SJSA1 (cell line): ENCODE results near the gene DDX31. TPM values are rescaled to one million over a fixed set of nuclear protein-coding genes. Genes with fewer than 3 reads are reported as not detected.

Source experiments
- DNase-seq, 2 experiments: peaks; one replicate each; pipeline ENCODE4 v3.0.0-alpha.2; 2015 to 2020; ENCODE audit warnings: low spot score in 2 of 2, low read depth in 1 of 2
- H3K27ac ChIP-seq: fragments of 250-450 bp; sonication (Bioruptor Pico); 2 replicates; pipeline ENCODE4 v1.5.1; 2020; ENCODE audit warnings: mild to moderate bottlenecking, moderate library complexity
- H3K27me3 ChIP-seq: fragments of 250-450 bp; sonication (Bioruptor Pico); replicated peaks from 2 replicates; pipeline ENCODE4 v1.5.1; 2020; ENCODE audit warnings: mild to moderate bottlenecking, moderate library complexity
- H3K36me3 ChIP-seq: fragments of 250-450 bp; sonication (Bioruptor Pico); 2 replicates; pipeline ENCODE4 v1.5.1; 2020; ENCODE audit warnings: mild to moderate bottlenecking
- H3K4me1 ChIP-seq: fragments of 250-450 bp; sonication (Bioruptor Pico); replicated peaks from 2 replicates; pipeline ENCODE4 v1.6.1; 2021; ENCODE audit warnings: mild to moderate bottlenecking
- H3K4me3 ChIP-seq: fragments of 250-450 bp; sonication (Bioruptor Pico); 2 replicates; pipeline ENCODE4 v1.5.1; 2020; ENCODE audit warnings: mild to moderate bottlenecking
- H3K9me3 ChIP-seq: fragments of 250-450 bp; sonication (Bioruptor Pico); replicated peaks from 2 replicates; pipeline ENCODE4 v1.5.1; 2020; ENCODE audit warnings: mild to moderate bottlenecking
- total RNA-seq: library from RNA; depleted of rRNA; stranded (reverse); fragments of >200 nt; shearing (Covaris generic); gene quantifications from 2 replicates; pipeline ENCODE4 v1.2.3, GENCODE V29; 2014

Gene DDX31
- total RNA-seq, 1 experiment from 2014 or later, result 12.1 TPM

DNA sequence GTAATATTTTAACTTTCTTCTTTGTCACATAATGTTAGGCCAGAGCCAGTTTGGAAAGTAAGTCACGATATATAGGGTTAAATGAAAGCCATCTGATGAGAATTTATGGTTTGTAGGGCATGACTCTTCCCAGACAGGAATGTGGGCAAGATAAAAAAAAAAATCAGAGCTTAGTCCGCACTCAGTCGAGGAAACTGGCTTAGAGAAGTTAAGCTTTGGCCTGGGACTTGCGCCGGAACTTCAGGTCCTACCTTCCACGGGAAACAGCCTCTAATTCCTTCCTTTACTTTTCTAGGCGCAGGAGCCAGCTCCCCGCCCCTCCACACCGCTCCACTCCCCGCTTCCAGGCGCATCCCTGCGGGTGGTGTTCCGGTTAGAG is 475 bp downstream of the DDX31 start:
- peak overlapping the region; percentile 85; the same call in 1 of the 2 replicates for H3K27ac ChIP-seq
- no peaks in the 10 kb centered on the region for H3K9me3 ChIP-seq
- no peak for DNase-seq
- H3K27me3 ChIP-seq, result no peaks in the 10 kb centered on the region
- H3K36me3 ChIP-seq, result peaks cover 6% of the 10 kb centered on the region; the same call in 1 of the 2 replicates
- peaks cover 18% of the 10 kb centered on the region for H3K4me1 ChIP-seq
- peak overlapping the region; percentile 65 for H3K4me3 ChIP-seq

DNA sequence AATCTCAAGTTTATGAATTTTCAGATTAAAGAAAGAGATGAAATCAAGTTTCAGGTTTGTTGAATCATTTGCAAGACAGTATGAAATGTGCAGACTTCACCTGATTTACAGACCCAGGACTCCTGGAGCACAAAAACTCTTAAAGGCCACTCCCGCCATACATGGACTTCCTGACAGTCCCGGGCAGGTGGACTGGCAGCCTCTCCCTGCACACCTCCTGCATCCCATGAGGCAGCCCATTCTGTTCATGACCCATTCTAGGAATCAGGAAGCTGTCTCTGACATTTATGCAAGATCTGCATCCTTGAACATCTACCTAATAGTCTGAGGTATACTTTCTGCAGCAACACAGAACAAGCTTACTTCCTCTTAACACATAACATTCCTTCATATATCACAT is 5.9 kb downstream of the DDX31 start:
- H3K36me3 ChIP-seq, result peaks cover 26% of the 10 kb centered on the region
- H3K9me3 ChIP-seq, result no peaks in the 10 kb centered on the region
- DNase-seq, result no peak
- no peak overlapping the region for H3K27ac ChIP-seq
- H3K4me3 ChIP-seq, result no peak overlapping the region
- no peaks in the 10 kb centered on the region for H3K27me3 ChIP-seq
- no peaks in the 10 kb centered on the region; the same call in 1 of the 2 replicates for H3K4me1 ChIP-seq

DNA sequence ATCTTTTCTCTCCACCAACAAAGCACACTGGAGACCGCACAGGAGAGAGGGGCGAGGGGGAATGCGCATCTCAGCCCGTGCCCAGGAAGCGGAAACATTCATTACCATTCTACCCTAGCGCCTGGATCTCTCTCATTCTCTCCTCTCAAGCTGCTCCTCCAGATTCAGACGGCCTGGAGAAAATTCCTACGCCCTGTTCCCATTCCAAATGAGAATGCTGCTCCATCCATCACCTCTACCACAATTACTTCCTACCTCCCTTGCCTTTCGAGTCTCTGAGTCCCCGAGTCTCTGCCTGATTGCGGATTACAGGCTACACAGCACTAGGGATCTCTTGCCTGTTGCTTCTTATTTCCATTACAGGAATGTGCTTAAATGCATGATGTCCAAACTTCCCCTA is 6.7 kb downstream of the DDX31 start:
- Histone ChIP-seq H3K36me3 (peaks cover 31% of the 10 kb centered on the region), H3K4me3 (no peak overlapping the region), H3K27me3 (no peaks in the 10 kb centered on the region), H3K9me3 (no peaks in the 10 kb centered on the region), H3K4me1 (no peaks in the 10 kb centered on the region), H3K27ac (no peak overlapping the region)
- no peak for DNase-seq

DNA sequence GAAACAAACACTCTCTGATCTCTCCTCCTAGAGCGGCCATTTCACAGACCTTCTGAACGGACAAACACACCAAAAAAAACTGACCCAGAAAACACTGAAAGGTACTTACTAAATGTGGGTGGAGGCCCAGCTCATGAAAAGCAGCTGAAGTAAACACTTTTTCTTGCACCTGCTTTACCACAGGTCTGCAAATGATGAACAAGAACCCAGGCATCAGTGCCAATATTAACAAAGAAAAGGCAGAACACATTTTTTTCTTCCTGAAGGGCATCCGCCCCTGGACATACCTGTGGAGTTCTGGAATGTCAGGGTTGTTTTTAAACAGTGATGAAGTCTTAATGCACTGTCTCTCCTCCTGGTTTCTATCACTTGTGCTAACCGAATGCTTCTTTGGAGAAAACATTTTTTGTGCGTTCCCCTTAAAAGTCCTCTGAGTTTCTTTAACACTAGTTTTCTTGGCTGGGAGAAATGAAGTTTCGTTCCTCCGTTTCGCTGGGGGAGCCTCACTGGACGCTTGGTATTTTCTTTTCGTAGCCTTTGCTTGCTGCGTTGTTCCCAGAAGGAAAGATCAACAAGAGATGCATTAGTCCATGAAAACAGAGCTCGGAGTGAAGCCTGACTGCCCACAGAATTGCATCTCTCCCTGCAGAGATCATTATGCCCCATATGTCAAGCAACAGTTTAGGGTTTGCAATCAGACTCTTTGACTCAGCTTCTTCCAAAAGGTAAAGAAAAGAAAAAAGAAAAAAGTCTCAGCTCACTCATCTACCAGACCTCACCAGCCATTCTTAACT is 7.4 kb downstream of the DDX31 start:
- no peak overlapping the region for H3K27ac ChIP-seq
- H3K4me1 ChIP-seq, result no peaks in the 10 kb centered on the region
- no peaks in the 10 kb centered on the region for H3K9me3 ChIP-seq
- no peak for DNase-seq
- peaks cover 39% of the 10 kb centered on the region for H3K36me3 ChIP-seq
- no peak overlapping the region for H3K4me3 ChIP-seq
- no peaks in the 10 kb centered on the region for H3K27me3 ChIP-seq

DNA sequence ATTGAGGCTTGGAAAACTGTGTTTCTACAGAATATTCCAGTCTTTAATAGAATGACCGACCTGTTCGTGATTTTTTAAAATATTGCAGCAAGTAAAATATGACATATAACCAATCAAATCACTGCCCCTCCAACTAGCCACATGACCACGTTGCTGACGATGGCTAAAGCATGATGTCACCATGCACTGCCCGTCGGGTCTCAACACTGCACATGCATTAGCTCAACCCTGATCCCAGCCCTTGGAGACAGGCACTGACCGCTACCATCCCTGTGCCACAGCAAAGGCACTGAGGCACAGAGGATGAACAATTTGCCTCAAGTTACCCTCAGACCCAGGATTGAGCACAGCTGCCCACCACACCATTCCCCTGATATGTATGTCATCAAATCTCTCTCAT is 13.5 kb downstream of the DDX31 start:
- Histone ChIP-seq H3K4me3 (no peak overlapping the region), H3K4me1 (peaks cover 5% of the 10 kb centered on the region), H3K27ac (no peak overlapping the region), H3K27me3 (no peaks in the 10 kb centered on the region), H3K36me3 (peaks cover 48% of the 10 kb centered on the region), H3K9me3 (no peaks in the 10 kb centered on the region)
- no peak for DNase-seq

DNA sequence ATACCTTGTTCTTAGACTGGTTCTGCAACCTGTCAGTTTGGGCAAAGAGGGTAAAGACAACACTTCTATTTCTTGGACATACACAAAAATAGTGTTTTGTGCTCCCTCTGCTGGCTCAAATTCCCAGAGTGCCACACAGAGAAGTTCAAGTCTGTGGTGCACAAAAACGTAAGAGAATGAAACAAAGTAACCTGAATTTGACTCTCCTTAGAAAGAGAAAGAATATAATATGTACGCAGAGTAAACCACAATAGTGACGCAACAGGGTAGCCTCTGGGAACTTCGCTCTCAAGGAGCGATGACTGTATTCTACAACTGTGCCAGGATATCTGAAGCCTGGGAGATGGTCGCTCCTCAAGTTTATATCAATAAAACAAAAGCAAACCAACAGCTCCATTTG is 18.5 kb downstream of the DDX31 start:
- H3K4me1 ChIP-seq, result peaks cover 28% of the 10 kb centered on the region
- no peaks in the 10 kb centered on the region for H3K9me3 ChIP-seq
- no peaks in the 10 kb centered on the region for H3K27me3 ChIP-seq
- no peak overlapping the region for H3K4me3 ChIP-seq
- H3K36me3 ChIP-seq, result peaks cover 49% of the 10 kb centered on the region
- DNase-seq, result peak; percentile 52 to 71
- H3K27ac ChIP-seq, result peak overlapping the region; percentile 41

DNA sequence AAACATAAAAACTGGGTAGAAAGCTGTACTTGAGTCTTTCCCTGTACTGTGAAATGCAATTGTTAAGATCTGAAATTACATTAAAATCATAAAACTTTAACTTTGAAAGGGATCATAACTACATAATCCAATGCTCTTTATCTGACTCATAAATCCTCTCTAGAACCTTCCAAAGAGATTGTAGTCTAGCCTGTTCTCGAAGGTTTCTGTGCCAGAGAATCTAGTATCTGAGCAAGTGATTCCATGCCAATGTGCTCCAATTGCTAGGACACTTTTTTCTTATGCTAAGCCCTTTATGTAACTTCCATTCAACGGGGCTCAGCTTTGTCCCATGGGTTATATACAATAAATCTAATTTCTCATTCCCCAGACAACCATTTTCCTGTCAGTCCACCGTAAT is 21.1 kb downstream of the DDX31 start:
- H3K27me3 ChIP-seq, result no peaks in the 10 kb centered on the region
- H3K4me1 ChIP-seq, result peaks cover 28% of the 10 kb centered on the region
- DNase-seq, result no peak
- H3K4me3 ChIP-seq, result no peak overlapping the region
- no peak overlapping the region for H3K27ac ChIP-seq
- peaks cover 65% of the 10 kb centered on the region for H3K36me3 ChIP-seq
- no peaks in the 10 kb centered on the region for H3K9me3 ChIP-seq

DNA sequence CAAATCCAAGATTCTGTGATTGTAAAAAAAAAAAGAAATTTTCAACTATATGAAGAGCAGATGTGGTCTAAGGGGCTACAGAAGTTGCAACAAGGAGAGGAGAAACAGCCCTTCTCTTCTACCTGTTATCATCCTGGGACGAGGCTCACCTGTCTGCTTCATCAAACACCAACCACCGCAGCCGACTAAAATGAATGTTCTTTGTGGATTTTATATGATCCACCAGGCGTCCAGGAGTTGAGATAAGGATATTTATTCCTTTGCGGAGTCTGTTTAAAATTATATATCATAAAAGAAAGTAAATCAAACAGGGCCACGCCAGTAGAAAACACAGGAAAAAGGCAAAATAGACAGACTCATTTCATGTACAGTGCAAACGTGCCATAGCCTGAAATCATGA is 21.5 kb downstream of the DDX31 start:
- Histone ChIP-seq H3K36me3 (peaks cover 67% of the 10 kb centered on the region), H3K4me3 (no peak overlapping the region), H3K27ac (peak overlapping the region; percentile 68; the same call in 1 of the 2 replicates)

DNA sequence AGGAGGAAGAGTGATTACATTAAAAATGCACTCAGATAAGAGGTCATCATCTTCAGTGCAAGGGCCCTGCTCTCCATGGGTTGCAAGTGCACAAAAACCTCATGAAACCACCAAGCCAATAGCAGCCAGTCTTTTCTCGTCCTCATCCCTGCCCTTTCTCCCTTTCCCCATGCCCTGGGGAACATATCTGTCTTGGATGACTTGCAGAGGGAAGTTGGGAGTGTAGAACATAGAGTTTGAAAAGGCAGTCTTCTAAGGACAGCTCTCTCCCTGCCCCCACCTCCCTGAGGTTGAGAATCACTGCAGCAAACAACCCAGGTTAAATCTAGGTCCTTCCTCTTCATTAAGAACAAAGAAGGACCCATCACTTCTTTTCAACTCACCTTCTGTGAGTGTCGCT is 22.0 kb downstream of the DDX31 start:
- peak overlapping the region; percentile 68 for H3K27ac ChIP-seq
- H3K9me3 ChIP-seq, result no peaks in the 10 kb centered on the region
- no peak overlapping the region for H3K4me3 ChIP-seq
- H3K4me1 ChIP-seq, result peaks cover 28% of the 10 kb centered on the region
- DNase-seq, result no peak
- H3K36me3 ChIP-seq, result peaks cover 71% of the 10 kb centered on the region
- no peaks in the 10 kb centered on the region for H3K27me3 ChIP-seq

More for the DNA sequence above, 21.5 kb downstream of the DDX31 start:
- Histone ChIP-seq H3K27me3 (no peaks in the 10 kb centered on the region), H3K9me3 (no peaks in the 10 kb centered on the region), H3K4me1 (peaks cover 28% of the 10 kb centered on the region)
- DNase-seq, result no peak

DNA sequence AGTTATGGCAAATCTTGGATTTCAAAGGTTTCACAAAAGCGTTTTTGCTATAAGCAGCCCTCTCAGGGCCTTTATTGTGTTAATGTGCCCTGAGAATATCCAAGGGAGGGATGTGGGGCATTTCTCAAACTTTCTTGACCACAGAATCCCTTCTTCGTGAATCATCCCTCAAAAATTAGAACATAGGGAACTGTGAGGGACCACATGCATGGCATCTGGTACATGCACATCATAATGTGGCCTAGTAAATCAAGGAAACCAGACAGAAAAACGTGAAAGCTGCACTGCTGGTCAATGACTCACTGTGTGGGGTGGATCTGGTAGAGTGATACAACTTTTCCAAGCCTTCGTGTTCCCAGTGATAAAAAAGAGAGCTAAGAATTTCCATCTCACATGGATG is 22.4 kb downstream of the DDX31 start:
- Histone ChIP-seq H3K27ac (peak overlapping the region; percentile 75), H3K36me3 (peaks cover 72% of the 10 kb centered on the region), H3K4me3 (no peak overlapping the region), H3K27me3 (no peaks in the 10 kb centered on the region), H3K9me3 (no peaks in the 10 kb centered on the region), H3K4me1 (peaks cover 28% of the 10 kb centered on the region)
- peak; percentile 86 to 91 for DNase-seq

DNA sequence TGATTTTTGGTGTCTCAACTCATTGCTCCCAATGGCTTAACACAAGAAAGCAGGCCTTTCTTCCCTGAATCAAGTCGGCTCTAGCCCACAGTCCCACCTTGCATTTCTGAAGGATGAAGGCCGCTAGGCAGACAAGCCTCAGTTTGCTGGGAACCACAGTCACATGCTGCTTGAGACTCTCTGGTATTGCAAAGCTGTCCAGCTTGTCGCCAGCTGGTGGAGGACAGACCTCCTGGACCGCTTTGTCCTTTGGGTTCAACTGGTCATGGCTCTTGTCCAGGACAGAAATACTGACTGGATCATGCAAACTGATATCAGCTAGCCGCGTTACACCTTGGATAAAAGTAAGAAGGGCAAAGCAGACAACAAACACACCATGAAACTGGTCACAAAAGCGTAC is 23.1 kb downstream of the DDX31 start:
- H3K4me3 ChIP-seq, result no peak overlapping the region
- H3K36me3 ChIP-seq, result peaks cover 77% of the 10 kb centered on the region
- no peaks in the 10 kb centered on the region for H3K27me3 ChIP-seq
- DNase-seq, result no peak
- peak overlapping the region; percentile 75 for H3K27ac ChIP-seq
- no peaks in the 10 kb centered on the region for H3K9me3 ChIP-seq
- H3K4me1 ChIP-seq, result peaks cover 27% of the 10 kb centered on the region

DNA sequence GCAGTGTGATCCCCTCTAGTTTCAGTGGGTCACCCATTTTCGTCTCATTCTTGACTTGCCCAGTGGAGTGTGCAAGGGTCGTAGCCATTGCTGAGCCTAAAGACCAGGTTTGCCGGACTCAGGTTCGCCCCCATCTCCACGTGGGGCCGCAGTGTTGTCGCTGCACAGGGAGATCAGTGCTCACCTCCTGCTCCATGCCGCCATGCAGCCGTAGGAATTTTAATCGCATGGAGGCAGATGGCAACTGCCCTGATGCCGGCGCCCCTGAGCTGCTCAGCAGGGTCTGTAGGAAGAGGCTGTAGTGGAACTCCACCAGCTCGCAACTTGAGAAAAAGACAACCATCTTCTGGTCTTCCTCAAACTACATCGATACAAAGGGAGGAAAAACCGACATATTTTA is 24.1 kb downstream of the DDX31 start:
- Histone ChIP-seq H3K36me3 (peaks cover 85% of the 10 kb centered on the region), H3K9me3 (no peaks in the 10 kb centered on the region), H3K4me3 (no peak overlapping the region), H3K27ac (no peak overlapping the region), H3K27me3 (no peaks in the 10 kb centered on the region), H3K4me1 (peaks cover 23% of the 10 kb centered on the region)
- no peak for DNase-seq

DNA sequence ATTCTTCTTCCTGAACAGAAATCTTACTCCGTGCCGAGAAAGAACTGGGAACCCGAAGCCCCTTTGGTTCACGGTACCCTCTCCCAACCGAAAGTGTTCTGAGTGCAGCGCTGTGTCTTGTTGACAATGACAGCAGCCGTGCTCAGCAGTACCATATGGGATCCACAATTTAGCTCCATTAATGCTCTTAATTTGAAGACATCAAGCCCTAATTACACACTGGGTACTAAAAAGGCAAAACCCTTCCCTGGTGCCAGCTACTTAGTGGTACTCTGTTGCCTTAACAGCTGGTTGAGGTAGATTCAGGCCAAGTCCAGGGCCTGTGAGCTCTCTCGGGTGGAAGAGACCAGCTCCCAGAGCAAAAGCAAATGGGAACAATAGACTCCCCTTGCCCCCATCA is 24.5 kb downstream of the DDX31 start:
- Histone ChIP-seq H3K27ac (no peak overlapping the region), H3K9me3 (no peaks in the 10 kb centered on the region), H3K36me3 (peaks cover 81% of the 10 kb centered on the region), H3K27me3 (no peaks in the 10 kb centered on the region), H3K4me1 (peaks cover 23% of the 10 kb centered on the region), H3K4me3 (no peak overlapping the region)
- DNase-seq, result no peak

DNA sequence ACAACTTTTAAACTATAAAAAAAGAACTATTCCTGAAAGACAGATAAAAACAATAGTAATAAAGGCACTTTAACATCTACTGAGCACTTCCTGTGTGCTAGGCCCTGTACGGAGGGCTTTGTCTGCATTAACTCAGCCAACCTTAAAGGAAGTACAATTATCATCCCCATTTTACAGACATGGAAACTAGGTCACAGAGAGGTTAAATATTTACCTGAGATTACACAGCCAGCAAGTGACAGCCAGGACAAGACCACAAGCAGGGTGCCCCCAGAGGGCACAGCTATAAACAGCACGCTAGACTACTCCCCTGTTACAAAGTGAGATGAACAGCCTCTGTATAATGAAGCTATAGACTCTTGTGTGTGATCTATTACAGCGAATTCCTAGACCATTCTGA is 25.5 kb downstream of the DDX31 start:
- no peaks in the 10 kb centered on the region for H3K27me3 ChIP-seq
- H3K36me3 ChIP-seq, result peaks cover 79% of the 10 kb centered on the region
- DNase-seq, result no peak

DNA sequence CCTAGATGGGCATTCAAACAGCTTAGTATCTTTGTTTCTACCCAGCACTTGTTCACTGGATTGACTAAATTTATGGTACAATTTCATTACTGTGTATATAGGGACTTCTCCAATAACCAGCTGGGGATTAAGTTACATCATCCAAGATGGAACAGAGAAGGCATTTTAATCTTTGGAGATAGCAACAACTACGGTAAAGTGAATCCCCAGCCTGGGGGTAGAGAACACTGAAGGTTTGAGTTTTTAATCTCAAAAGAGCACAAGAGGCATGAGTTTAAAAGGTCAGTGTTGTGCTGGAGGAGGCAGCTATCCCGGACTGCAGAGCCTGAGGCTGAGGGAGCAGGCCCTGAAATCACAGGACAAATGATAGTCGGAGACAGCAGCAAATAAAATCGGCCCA is 28.6 kb downstream of the DDX31 start:
- Histone ChIP-seq H3K36me3 (peaks cover 65% of the 10 kb centered on the region), H3K4me1 (no peaks in the 10 kb centered on the region; the same call in 1 of the 2 replicates), H3K27ac (no peak overlapping the region), H3K9me3 (no peaks in the 10 kb centered on the region), H3K27me3 (no peaks in the 10 kb centered on the region), H3K4me3 (no peak overlapping the region)
- DNase-seq, result no peak

More for the DNA sequence above, 25.5 kb downstream of the DDX31 start:
- Histone ChIP-seq H3K4me3 (no peak overlapping the region), H3K4me1 (peaks cover 23% of the 10 kb centered on the region), H3K9me3 (no peaks in the 10 kb centered on the region), H3K27ac (no peak overlapping the region)
